ENCODE results near the gene FAM118B. TPM values are rescaled to one million over a fixed set of nuclear protein-coding genes. Genes with fewer than 3 reads are reported as not detected.

The FAM118B gene
- polyA plus RNA-seq, 1 experiment = 14.2 TPM

DNA sequence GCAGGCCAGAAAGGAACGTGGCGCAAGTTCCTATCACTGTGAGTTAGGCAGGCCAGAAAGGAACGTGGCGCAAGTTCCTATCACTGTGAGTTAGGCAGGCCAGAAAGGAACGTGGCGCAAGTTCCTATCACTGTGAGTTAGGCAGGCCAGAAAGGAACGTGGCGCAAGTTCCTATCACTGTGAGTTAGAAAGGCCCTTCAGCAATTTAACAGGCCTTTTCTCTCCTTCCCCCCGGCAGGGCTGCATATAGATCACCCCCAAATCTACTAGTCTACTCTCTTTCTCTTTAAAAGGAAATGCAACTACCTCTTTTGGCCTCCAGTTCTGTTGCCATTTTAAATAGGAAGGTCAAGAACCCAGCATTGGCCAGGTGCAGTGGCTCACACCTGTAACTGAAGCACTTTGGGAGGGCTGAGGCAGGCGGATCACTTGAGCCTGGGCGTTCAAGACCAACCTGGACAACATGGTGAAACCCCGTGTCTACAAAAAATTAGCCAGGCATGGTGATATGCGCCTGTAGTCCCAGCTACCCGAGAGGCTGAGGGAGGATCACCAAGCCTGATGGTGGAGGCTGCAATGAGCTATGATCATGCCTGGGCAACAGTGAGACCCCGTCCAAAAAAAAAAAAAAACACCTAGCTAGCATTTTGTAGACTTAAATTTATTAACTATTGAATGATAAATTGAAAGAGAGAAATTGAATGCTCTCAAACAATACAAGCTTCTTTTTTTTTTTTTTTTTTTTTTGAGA is 14.9 kb downstream of the FAM118B start:
- H3K27me3 ChIP-seq (ENCODE audit: control insufficient read depth, insufficient read depth, low read length) = no peaks in the 10 kb centered on the region
- no peaks in the 10 kb centered on the region for H3K36me3 ChIP-seq (ENCODE audit: control insufficient read depth, insufficient read depth, low read length)
- TF ChIP-seq, protein P1, sequence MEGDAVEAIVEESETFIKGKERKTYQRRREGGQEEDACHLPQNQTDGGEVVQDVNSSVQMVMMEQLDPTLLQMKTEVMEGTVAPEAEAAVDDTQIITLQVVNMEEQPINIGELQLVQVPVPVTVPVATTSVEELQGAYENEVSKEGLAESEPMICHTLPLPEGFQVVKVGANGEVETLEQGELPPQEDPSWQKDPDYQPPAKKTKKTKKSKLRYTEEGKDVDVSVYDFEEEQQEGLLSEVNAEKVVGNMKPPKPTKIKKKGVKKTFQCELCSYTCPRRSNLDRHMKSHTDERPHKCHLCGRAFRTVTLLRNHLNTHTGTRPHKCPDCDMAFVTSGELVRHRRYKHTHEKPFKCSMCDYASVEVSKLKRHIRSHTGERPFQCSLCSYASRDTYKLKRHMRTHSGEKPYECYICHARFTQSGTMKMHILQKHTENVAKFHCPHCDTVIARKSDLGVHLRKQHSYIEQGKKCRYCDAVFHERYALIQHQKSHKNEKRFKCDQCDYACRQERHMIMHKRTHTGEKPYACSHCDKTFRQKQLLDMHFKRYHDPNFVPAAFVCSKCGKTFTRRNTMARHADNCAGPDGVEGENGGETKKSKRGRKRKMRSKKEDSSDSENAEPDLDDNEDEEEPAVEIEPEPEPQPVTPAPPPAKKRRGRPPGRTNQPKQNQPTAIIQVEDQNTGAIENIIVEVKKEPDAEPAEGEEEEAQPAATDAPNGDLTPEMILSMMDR (IDR thresholded peaks at IDR 0.05; ENCODE audit: insufficient read depth, low read depth, low read length) = no peak
- DNase-seq (ENCODE audit: low read depth) = no peak
- no peak overlapping the region for H3K4me3 ChIP-seq (ENCODE audit: low read depth, low read length)
- ChIA-PET CTCF (no interaction called here), POLR2A (no interaction called here)

DNA sequence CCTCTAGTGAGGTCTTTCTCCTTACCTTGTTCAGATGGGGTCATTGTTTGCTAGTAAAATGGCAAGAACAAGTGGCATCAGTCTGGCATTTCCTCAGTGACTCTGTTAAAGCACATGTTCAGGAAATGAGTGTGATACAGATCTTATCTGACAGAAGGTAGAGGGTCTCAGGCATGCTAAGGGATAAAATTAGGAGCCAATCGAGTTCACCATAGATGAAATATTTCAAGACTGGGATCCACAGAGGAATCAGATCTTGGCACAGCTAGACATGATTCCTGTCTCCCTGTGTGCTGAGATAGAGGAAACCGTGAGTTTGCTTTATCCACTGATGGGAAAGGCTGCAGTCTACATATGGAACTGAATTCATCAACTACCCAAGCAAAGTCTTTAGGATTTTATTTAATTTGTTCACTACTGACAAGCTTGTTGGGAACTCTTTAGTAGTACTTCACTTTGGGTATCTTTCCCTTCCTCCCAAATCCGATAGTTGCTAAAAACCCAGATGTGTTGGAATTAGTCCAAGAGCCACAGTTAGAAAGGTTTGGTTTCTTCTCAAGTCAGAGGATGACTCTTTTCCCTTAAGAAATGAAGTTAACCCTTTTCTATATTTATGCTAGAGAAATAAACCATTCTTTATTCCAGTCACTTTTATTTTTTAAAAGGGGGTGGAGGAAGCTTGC is 18.4 kb downstream of the FAM118B start:
- TF ChIP-seq, protein P1 (IDR thresholded peaks at IDR 0.05; ENCODE audit: insufficient read depth, low read depth, low read length) = no peak
- H3K4me3 ChIP-seq (ENCODE audit: low read depth, low read length) = no peak overlapping the region
- no peaks in the 10 kb centered on the region for H3K27me3 ChIP-seq (ENCODE audit: control insufficient read depth, insufficient read depth, low read length)
- ChIA-PET POLR2A (no interaction called here), CTCF (no interaction called here)
- DNase-seq (ENCODE audit: low read depth) = no peak
- H3K36me3 ChIP-seq (ENCODE audit: control insufficient read depth, insufficient read depth, low read length) = no peaks in the 10 kb centered on the region

DNA sequence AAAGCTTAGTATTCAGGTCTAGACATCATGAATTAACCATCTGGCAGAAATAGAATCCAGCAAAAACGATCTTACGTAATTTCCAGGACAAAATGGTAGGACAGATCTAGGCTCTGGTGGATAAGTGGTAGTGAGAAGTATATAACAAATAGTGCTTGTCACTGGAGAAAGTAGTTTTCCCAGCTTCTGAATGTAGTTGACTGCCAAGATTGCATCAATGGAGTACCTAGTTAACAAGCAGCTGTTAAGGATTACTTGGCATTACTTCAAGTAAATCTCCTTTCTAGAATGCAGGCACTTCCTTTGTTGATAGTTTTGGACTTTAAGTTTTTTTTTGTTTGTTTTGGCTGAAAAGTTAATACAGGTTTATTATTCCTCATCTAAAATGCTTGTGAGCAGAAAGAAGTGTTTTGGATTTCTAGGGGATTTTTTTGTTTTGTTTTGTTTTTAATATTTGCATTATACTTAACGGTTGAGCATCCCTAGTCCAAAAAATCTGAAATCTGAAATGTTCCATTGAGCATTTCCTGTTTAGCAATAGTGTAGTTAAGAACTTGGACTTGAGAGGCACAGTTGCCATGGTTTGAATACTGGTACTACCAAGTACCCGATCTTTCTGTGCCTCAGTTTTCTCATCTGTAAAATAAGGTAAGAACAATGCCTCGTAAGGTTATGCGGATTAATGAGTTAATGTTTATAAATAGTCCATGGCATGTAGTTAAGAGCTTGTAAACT is 20.3 kb downstream of the FAM118B start:
- TF ChIP-seq, protein P1 (IDR thresholded peaks at IDR 0.05; ENCODE audit: insufficient read depth, low read depth, low read length) = no peak
- CTCF ChIA-PET = interaction anchor here (0.6 kb wide), 1 partner anchor 287 kb away, joined by 6 read pairs; no protein-coding TSS in a partner anchor
- Histone ChIP-seq H3K36me3 (ENCODE audit: control insufficient read depth, insufficient read depth, low read length) (peaks cover 1% of the 10 kb centered on the region), H3K27me3 (ENCODE audit: control insufficient read depth, insufficient read depth, low read length) (no peaks in the 10 kb centered on the region), H3K4me3 (ENCODE audit: low read depth, low read length) (no peak overlapping the region)
- no peak for DNase-seq (ENCODE audit: low read depth)
- POLR2A ChIA-PET = no interaction called here

DNA sequence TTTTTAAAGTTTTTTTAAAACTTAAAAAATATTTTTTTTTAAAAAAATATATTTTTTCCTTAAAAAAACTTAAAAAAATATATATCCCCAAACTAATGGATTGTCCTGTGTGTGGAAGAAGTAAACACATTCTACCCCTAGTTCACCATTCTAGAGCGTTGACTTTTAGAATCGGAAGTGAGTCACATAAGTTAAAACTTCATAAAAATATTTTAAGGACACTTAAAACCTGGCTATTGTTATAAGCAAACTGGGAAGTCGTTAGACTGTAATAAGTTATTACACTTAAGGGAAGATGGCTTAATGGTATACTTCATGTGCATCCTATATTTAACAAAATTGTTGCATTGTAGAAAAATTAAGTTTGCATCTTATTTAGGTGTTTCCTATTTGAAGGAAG is 21.1 kb downstream of the FAM118B start:
- CTCF ChIA-PET = no interaction called here

More for the DNA sequence above, 21.1 kb downstream of the FAM118B start:
- DNase-seq (ENCODE audit: low read depth) = no peak
- Histone ChIP-seq H3K4me3 (ENCODE audit: low read depth, low read length) (no peak overlapping the region), H3K27me3 (ENCODE audit: control insufficient read depth, insufficient read depth, low read length) (no peaks in the 10 kb centered on the region), H3K36me3 (ENCODE audit: control insufficient read depth, insufficient read depth, low read length) (peaks cover 1% of the 10 kb centered on the region)
- POLR2A ChIA-PET = no interaction called here
- TF ChIP-seq, protein P1 (IDR thresholded peaks at IDR 0.05; ENCODE audit: insufficient read depth, low read depth, low read length) = no peak

All from BJ (cell line).